Body of pancreas (tissue), 4 donors: Measurements from ENCODE around the gene AKT3.

Source experiments
- POLR2A ChIP-seq, 3 donors: fragments of 450-650 bp; IDR thresholded peaks; one replicate each; pipeline ENCODE4 v1.6.1; 2016; ENCODE audit warnings: antibody characterized with exemption in 3 of 3, mild to moderate bottlenecking in 2 of 3
- TF ChIP-seq, protein P1 (sequence below), 7 experiments: fragments of 450-650 bp in 4 of 7; fragments of 200-600 bp in 3 of 7; sonication (generic) in 3 of 7; IDR thresholded peaks; one replicate each; pipeline ENCODE4 v1.5.1; 2016 to 2019; ENCODE audit warnings: antibody characterized with exemption in 7 of 7

DNA sequence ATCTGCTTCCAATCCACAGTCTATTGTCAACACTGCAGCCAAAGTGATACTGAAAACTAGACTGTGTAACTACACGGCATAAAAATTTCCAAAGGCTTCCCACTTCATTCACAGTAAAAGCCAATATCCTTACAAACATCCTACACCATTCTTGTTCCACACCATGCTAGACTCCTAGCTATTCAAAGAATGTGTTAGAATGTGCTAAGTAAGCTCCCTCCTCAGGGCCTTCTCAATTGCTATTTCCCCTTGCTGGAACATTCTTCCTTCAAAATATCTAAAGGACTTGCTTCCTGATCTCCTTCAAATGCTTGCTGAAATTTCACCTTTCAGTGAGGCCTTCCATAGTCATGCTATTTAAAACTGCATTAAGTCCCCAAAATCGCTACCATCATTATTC, 228.1 kb downstream of the AKT3 start:
- TF ChIP-seq, protein P1, sequence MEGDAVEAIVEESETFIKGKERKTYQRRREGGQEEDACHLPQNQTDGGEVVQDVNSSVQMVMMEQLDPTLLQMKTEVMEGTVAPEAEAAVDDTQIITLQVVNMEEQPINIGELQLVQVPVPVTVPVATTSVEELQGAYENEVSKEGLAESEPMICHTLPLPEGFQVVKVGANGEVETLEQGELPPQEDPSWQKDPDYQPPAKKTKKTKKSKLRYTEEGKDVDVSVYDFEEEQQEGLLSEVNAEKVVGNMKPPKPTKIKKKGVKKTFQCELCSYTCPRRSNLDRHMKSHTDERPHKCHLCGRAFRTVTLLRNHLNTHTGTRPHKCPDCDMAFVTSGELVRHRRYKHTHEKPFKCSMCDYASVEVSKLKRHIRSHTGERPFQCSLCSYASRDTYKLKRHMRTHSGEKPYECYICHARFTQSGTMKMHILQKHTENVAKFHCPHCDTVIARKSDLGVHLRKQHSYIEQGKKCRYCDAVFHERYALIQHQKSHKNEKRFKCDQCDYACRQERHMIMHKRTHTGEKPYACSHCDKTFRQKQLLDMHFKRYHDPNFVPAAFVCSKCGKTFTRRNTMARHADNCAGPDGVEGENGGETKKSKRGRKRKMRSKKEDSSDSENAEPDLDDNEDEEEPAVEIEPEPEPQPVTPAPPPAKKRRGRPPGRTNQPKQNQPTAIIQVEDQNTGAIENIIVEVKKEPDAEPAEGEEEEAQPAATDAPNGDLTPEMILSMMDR (IDR thresholded peaks at IDR 0.05): no peak
- TF ChIP-seq POLR2A (IDR thresholded peaks at IDR 0.05): no peak
